Thoracic aorta (tissue), 2 donors: Measurements from ENCODE around the gene NAXE. TPM values are rescaled to one million over a fixed set of nuclear protein-coding genes. Genes with fewer than 3 reads are reported as not detected.

Experiments
- ATAC-seq: fragments of 150-250 bp; one replicate; pipeline ENCODE4 v1.8.0; 2017; ENCODE audit warnings: low read depth; ENCODE audit not compliant: insufficient number of reproducible peaks, low FRiP score
- DNase-seq: peaks from one replicate; pipeline ENCODE4 v3.0.0-alpha.2; 2020; ENCODE audit warnings: low spot score
- H3K27ac ChIP-seq, 2 donors: fragments of 200-600 bp; sonication (generic); 1 replicate in 1 of 2; 2 replicates in 1 of 2; pipeline ENCODE4 v1.5.1; 2016; ENCODE audit warnings: mild to moderate bottlenecking in 2 of 2, moderate library complexity in 2 of 2
- H3K27me3 ChIP-seq: fragments of 200-600 bp; sonication (generic); replicated peaks from 2 replicates; pipeline ENCODE4 v1.6.0; 2016; ENCODE audit warnings: mild to moderate bottlenecking; ENCODE audit not compliant: insufficient read depth
- H3K36me3 ChIP-seq: fragments of 200-600 bp; sonication (generic); one replicate; pipeline ENCODE4 v1.5.1; 2016
- H3K4me1 ChIP-seq, 2 donors: fragments of 200-600 bp; sonication (generic); 1 replicate in 1 of 2; 2 replicates in 1 of 2; pipeline versions ENCODE4 v1.5.1 to v1.6.0; 2016; ENCODE audit warnings: low read depth in 2 of 2, mild to moderate bottlenecking in 1 of 2; ENCODE audit not compliant: control insufficient read depth in 1 of 2
- H3K4me3 ChIP-seq: fragments of 200-600 bp; sonication (generic); 2 replicates; pipeline ENCODE4 v1.5.1; 2016; ENCODE audit warnings: mild to moderate bottlenecking
- H3K9me3 ChIP-seq: fragments of 200-600 bp; sonication (generic); 2 replicates; pipeline ENCODE4 v1.5.1; 2016
- total RNA-seq, 2 donors: library from RNA; depleted of rRNA; stranded (reverse); fragments of >200 nt; gene quantifications; one replicate each; pipeline versions ENCODE4 v1.1.0 to v1.2.3, GENCODE V29; 2016
- TF ChIP-seq, protein P1 (sequence below): fragments of 200-600 bp; sonication (generic); IDR thresholded peaks from one replicate; pipeline ENCODE4 v1.5.1; 2019; ENCODE audit warnings: antibody characterized with exemption

The NAXE gene
- total RNA-seq, 2 donors from 2014 or later = 38.3 to 66.5 TPM

DNA sequence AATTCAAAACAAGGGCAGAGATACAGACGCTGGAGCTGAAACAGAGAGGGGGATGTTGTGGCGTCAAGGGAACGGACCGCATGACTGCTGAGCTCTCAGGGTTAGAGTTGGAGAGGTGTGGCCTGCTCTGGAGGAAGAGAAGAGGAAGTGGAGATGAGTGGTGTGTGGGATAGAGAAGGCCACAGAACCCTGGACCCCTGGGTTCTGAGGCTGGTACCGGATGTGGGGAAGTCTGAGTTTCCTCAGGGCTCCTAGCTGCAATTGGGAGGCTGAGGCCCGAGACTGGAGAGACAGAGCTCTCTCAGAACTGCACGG is 52.2 kb downstream of the NAXE start:
- TF ChIP-seq, protein P1, sequence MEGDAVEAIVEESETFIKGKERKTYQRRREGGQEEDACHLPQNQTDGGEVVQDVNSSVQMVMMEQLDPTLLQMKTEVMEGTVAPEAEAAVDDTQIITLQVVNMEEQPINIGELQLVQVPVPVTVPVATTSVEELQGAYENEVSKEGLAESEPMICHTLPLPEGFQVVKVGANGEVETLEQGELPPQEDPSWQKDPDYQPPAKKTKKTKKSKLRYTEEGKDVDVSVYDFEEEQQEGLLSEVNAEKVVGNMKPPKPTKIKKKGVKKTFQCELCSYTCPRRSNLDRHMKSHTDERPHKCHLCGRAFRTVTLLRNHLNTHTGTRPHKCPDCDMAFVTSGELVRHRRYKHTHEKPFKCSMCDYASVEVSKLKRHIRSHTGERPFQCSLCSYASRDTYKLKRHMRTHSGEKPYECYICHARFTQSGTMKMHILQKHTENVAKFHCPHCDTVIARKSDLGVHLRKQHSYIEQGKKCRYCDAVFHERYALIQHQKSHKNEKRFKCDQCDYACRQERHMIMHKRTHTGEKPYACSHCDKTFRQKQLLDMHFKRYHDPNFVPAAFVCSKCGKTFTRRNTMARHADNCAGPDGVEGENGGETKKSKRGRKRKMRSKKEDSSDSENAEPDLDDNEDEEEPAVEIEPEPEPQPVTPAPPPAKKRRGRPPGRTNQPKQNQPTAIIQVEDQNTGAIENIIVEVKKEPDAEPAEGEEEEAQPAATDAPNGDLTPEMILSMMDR = no peak
- peaks cover 16% of the 10 kb centered on the region for H3K27me3 ChIP-seq
- ATAC-seq = no peak
- DNase-seq = no peak
- H3K36me3 ChIP-seq = no peaks in the 10 kb centered on the region
- no peak overlapping the region for H3K4me3 ChIP-seq
- H3K4me1 ChIP-seq = peaks cover 8 to 10% of the 10 kb centered on the region in 2 donors
- H3K27ac ChIP-seq = no peak overlapping the region
- H3K9me3 ChIP-seq = no peaks in the 10 kb centered on the region

Other genes with a start within 250 kb of the NAXE start
- gene RHBG, start 222.6 kb upstream of the NAXE start, total RNA-seq = not detected
- 100 to 1,000 TPM in 1 of 2 donors, 10 to 100 TPM in 1; 76.1 to 101 TPM for gene MEF2D, start 91.0 kb upstream of the NAXE start, total RNA-seq
- 1 to 10 TPM; 2.2 to 3.5 TPM for gene IQGAP3, start 19.2 kb upstream of the NAXE start, total RNA-seq
- gene TTC24, start 12.1 kb upstream of the NAXE start, total RNA-seq = not detected
- 10 to 100 TPM in 1 of 2 donors, 1 to 10 TPM in 1; 8.1 to 69.3 TPM for gene GPATCH4, start 9.7 kb downstream of the NAXE start, total RNA-seq
- 1 to 10 TPM in 1 of 2 donors, not detected in 1; 1.2 TPM for gene HAPLN2, start 27.6 kb downstream of the NAXE start, total RNA-seq
- under 1 TPM; 0.54 to 0.99 TPM for gene BCAN, start 50.3 kb downstream of the NAXE start, total RNA-seq
- 10 to 100 TPM; 30.6 to 30.9 TPM for gene NES, start 85.6 kb downstream of the NAXE start, total RNA-seq
- gene CRABP2, start 113.8 kb downstream of the NAXE start, total RNA-seq = 1 to 10 TPM; 1.3 to 7.0 TPM
- gene METTL25B, start 136.7 kb downstream of the NAXE start, total RNA-seq = 10 to 100 TPM; 15.2 to 17.9 TPM
- gene ISG20L2, start 137.0 kb downstream of the NAXE start, total RNA-seq = 10 to 100 TPM; 15.0 to 19.8 TPM
- gene MRPL24, start 149.3 kb downstream of the NAXE start, total RNA-seq = 10 to 100 TPM; 22.6 to 35.6 TPM
- gene HDGF, start 159.9 kb downstream of the NAXE start, total RNA-seq = 100 to 1,000 TPM in 1 of 2 donors, 10 to 100 TPM in 1; 93.5 to 118 TPM
- 10 to 100 TPM; 22.9 to 34.5 TPM for gene PRCC, start 175.8 kb downstream of the NAXE start, total RNA-seq
- gene SH2D2A, start 225.1 kb downstream of the NAXE start, total RNA-seq = 1 to 10 TPM in 1 of 2 donors, under 1 TPM in 1; 0.81 to 1.1 TPM